Measurements from ENCODE around the gene FBRSL1.

- TF ChIP-seq CTCF (IDR thresholded peaks at IDR 0.05) (no peak), POLR2AphosphoS5 (IDR thresholded peaks at IDR 0.05) (no peak)
These were observed 7.9 kb upstream of the FBRSL1 start for GRCh38 chr12:132481771-132482745.

All from esophagus muscularis mucosa (tissue), 3 donors.